ENCODE measurements around the gene MCM10.
A peak's percentile ranks its signal among the peaks of the same experiment; 100 is the strongest.

MCM10 gene

GRCh38 chr10:13160934-13161856 lies at the start of gene MCM10:
MCM10 (plus strand) TSS chr10:13161558; CDS start chr10:13164203, 2,645 bp downstream.
- Mint-ChIP-seq H3K4me3 (peak within 1 kb of the TSS; percentile 83), H3K4me1 (peaks cover 11% of the 10 kb centered on the region), H3K9me3 (no peaks in the 10 kb centered on the region), H3K36me3 (peaks cover 16% of the 10 kb centered on the region), H3K27ac (peak within 1 kb of the TSS; percentile 74)
- ATAC-seq (peak; percentile 100), DNase-seq (ENCODE audit: low spot score in 2 of 2) (peak; percentile 87 to 97)

GRCh38 chr10:13113544-13113943 lies 47.8 kb upstream of the MCM10 start:
- H3K4me3 Mint-ChIP-seq = no peak overlapping the region
- H3K27ac Mint-ChIP-seq = peak overlapping the region; percentile 37
- no peak for ATAC-seq
- H3K9me3 Mint-ChIP-seq = no peaks in the 10 kb centered on the region
- DNase-seq (ENCODE audit: low spot score in 2 of 2) = no peak
- H3K36me3 Mint-ChIP-seq = peaks cover 93% of the 10 kb centered on the region
- peaks cover 33% of the 10 kb centered on the region for H3K4me1 Mint-ChIP-seq

- DNase-seq (ENCODE audit: low spot score in 2 of 2) (no peak), ATAC-seq (peak; percentile 73)
- H3K27ac Mint-ChIP-seq = peak overlapping the region; percentile 5
- peak overlapping the region; percentile 61 for H3K4me3 Mint-ChIP-seq
- peaks cover 93% of the 10 kb centered on the region for H3K36me3 Mint-ChIP-seq
- H3K4me1 Mint-ChIP-seq = peaks cover 32% of the 10 kb centered on the region
- H3K9me3 Mint-ChIP-seq = no peaks in the 10 kb centered on the region
These were observed 45.2 kb upstream of the MCM10 start for GRCh38 chr10:13115832-13116803.

- ATAC-seq = peak; percentile 77
- Mint-ChIP-seq H3K27ac (peak overlapping the region; percentile 65), H3K4me1 (peaks cover 32% of the 10 kb centered on the region), H3K36me3 (peaks cover 93% of the 10 kb centered on the region), H3K4me3 (peak overlapping the region; percentile 61), H3K9me3 (no peaks in the 10 kb centered on the region)
- no peak for DNase-seq (ENCODE audit: low spot score in 2 of 2)
These were observed 43.2 kb upstream of the MCM10 start for GRCh38 chr10:13117841-13118783.

- Mint-ChIP-seq H3K4me3 (peak overlapping the region; percentile 61), H3K9me3 (no peaks in the 10 kb centered on the region), H3K4me1 (peaks cover 32% of the 10 kb centered on the region), H3K36me3 (peaks cover 93% of the 10 kb centered on the region), H3K27ac (peak overlapping the region; percentile 65)
- DNase-seq (ENCODE audit: low spot score in 2 of 2) = no peak
- no peak for ATAC-seq
These were observed 42.5 kb upstream of the MCM10 start for GRCh38 chr10:13118784-13119410.

- ATAC-seq (no peak), DNase-seq (ENCODE audit: low spot score in 2 of 2) (no peak)
- no peak overlapping the region for H3K4me3 Mint-ChIP-seq
- H3K4me1 Mint-ChIP-seq = peaks cover 27% of the 10 kb centered on the region
- no peaks in the 10 kb centered on the region for H3K9me3 Mint-ChIP-seq
- H3K27ac Mint-ChIP-seq = peak overlapping the region; percentile 80
- H3K36me3 Mint-ChIP-seq = peaks cover 100% of the 10 kb centered on the region
These were observed 40.4 kb upstream of the MCM10 start for GRCh38 chr10:13120786-13121499.

GRCh38 chr10:13121500-13121854 lies 39.9 kb upstream of the MCM10 start:
- no peaks in the 10 kb centered on the region for H3K9me3 Mint-ChIP-seq
- DNase-seq (ENCODE audit: low spot score in 2 of 2) = no peak
- peaks cover 23% of the 10 kb centered on the region for H3K4me1 Mint-ChIP-seq
- peak overlapping the region; percentile 52 for H3K27ac Mint-ChIP-seq
- no peak overlapping the region for H3K4me3 Mint-ChIP-seq
- H3K36me3 Mint-ChIP-seq = peaks cover 100% of the 10 kb centered on the region
- ATAC-seq = no peak

- DNase-seq (ENCODE audit: low spot score in 2 of 2) (no peak), ATAC-seq (no peak)
- Mint-ChIP-seq H3K4me1 (no peaks in the 10 kb centered on the region), H3K36me3 (peaks cover 99% of the 10 kb centered on the region), H3K4me3 (no peak overlapping the region), H3K27ac (no peak overlapping the region), H3K9me3 (no peaks in the 10 kb centered on the region)
These were observed 24.7 kb upstream of the MCM10 start for GRCh38 chr10:13136651-13137050.

- DNase-seq (ENCODE audit: low spot score in 2 of 2) (no peak), ATAC-seq (no peak)
- no peaks in the 10 kb centered on the region for H3K9me3 Mint-ChIP-seq
- no peaks in the 10 kb centered on the region for H3K4me1 Mint-ChIP-seq
- no peak overlapping the region for H3K27ac Mint-ChIP-seq
- H3K36me3 Mint-ChIP-seq = peaks cover 93% of the 10 kb centered on the region
- no peak overlapping the region for H3K4me3 Mint-ChIP-seq
These were observed 22.2 kb upstream of the MCM10 start for GRCh38 chr10:13139150-13139549.

GRCh38 chr10:13139676-13140075 lies 21.7 kb upstream of the MCM10 start:
- ATAC-seq (no peak), DNase-seq (ENCODE audit: low spot score in 2 of 2) (no peak)
- Mint-ChIP-seq H3K27ac (no peak overlapping the region), H3K4me3 (no peak overlapping the region), H3K9me3 (peaks cover 4% of the 10 kb centered on the region), H3K36me3 (peaks cover 87% of the 10 kb centered on the region), H3K4me1 (no peaks in the 10 kb centered on the region)

- Mint-ChIP-seq H3K4me1 (no peaks in the 10 kb centered on the region), H3K27ac (no peak overlapping the region), H3K36me3 (peaks cover 77% of the 10 kb centered on the region), H3K9me3 (peaks cover 10% of the 10 kb centered on the region), H3K4me3 (no peak overlapping the region)
- DNase-seq (ENCODE audit: low spot score in 2 of 2) (no peak), ATAC-seq (no peak)
These were observed 20.6 kb upstream of the MCM10 start for GRCh38 chr10:13140627-13141190.

GRCh38 chr10:13143766-13144165 lies 17.6 kb upstream of the MCM10 start:
- Mint-ChIP-seq H3K4me1 (no peaks in the 10 kb centered on the region), H3K4me3 (no peak overlapping the region), H3K9me3 (peaks cover 14% of the 10 kb centered on the region), H3K36me3 (peaks cover 46% of the 10 kb centered on the region), H3K27ac (no peak overlapping the region)
- DNase-seq (ENCODE audit: low spot score in 2 of 2) = no peak
- ATAC-seq = no peak

GRCh38 chr10:13144814-13145213 lies 16.5 kb upstream of the MCM10 start:
- DNase-seq (ENCODE audit: low spot score in 2 of 2) (no peak), ATAC-seq (no peak)
- Mint-ChIP-seq H3K36me3 (peaks cover 37% of the 10 kb centered on the region), H3K4me1 (no peaks in the 10 kb centered on the region), H3K4me3 (no peak overlapping the region), H3K9me3 (peaks cover 14% of the 10 kb centered on the region), H3K27ac (no peak overlapping the region)
